Thyroid gland (tissue), 4 donors: ENCODE measurements around the gene FAM193B. TPM values are rescaled to one million over a fixed set of nuclear protein-coding genes. Genes with fewer than 3 reads are reported as not detected.
"Not testable (repeated sequence)": the region's sequence is repeated elsewhere in the genome, so short reads cannot be mapped to it uniquely, and the experiment has no call there.

Source experiments
- DNase-seq, 2 donors: peaks; one replicate each; pipeline ENCODE4 v3.0.0-alpha.2; 2019
- H3K27ac ChIP-seq, 3 donors: fragments of 200-600 bp; sonication (generic); 1 replicate in 2 of 3; 2 replicates in 1 of 3; pipeline ENCODE4 v1.5.1; 2016 to 2019; ENCODE audit warnings: mild to moderate bottlenecking in 1 of 3, moderate library complexity in 1 of 3
- H3K27me3 ChIP-seq: fragments of 200-600 bp; sonication (generic); one replicate; pipeline ENCODE4 v1.5.1; 2019
- H3K36me3 ChIP-seq, 2 donors: fragments of 200-600 bp; sonication (generic); one replicate each; pipeline ENCODE4 v1.5.1; 2016 to 2019
- H3K4me1 ChIP-seq, 2 donors: fragments of 200-600 bp; sonication (generic); one replicate each; pipeline ENCODE4 v1.5.1; 2017 to 2019
- H3K4me3 ChIP-seq, 3 donors: fragments of 200-600 bp; sonication (generic); replicated peaks in 1 of 3; 1 replicate in 2 of 3; 2 replicates in 1 of 3; pipeline ENCODE4 v1.5.1; 2016; ENCODE audit warnings: mild to moderate bottlenecking in 1 of 3
- H3K9me3 ChIP-seq: fragments of 200-600 bp; sonication (generic); one replicate; pipeline ENCODE4 v1.5.1; 2017
- POLR2A ChIP-seq, 2 donors: fragments of 450-650 bp; IDR thresholded peaks; one replicate each; pipeline ENCODE4 v1.6.1; 2017; ENCODE audit warnings: antibody characterized with exemption in 2 of 2, mild to moderate bottlenecking in 2 of 2, moderate library complexity in 1 of 2
- WGBS, 2 donors: methylation state at CpG; one replicate each; pipeline ENCODE4 v1.1.5; 2017; 5-methylcytosine and 5-hydroxymethylcytosine counted together
- intact Hi-C: fragments of 100-400 bp; cut with DNase I; formaldehyde crosslinking; loops from one replicate; pipeline ENCODE4 v1.15.1; 2023
- total RNA-seq, 4 donors: library from RNA; depleted of rRNA; stranded (reverse); fragments of >200 nt; gene quantifications; one replicate each; pipeline ENCODE4 v1.2.3, GENCODE V29; 2016
- TF ChIP-seq, protein P1 (sequence below), 6 experiments: fragments of 200-600 bp in 3 of 6; fragments of 450-650 bp in 3 of 6; sonication (generic) in 3 of 6; IDR thresholded peaks; one replicate each; pipeline ENCODE4 v1.5.1; 2016 to 2019; ENCODE audit warnings: antibody characterized with exemption in 6 of 6, mild to moderate bottlenecking in 2 of 6, inconsistent platforms in 1 of 6, moderate library complexity in 1 of 6

The FAM193B gene
- total RNA-seq, 4 donors from 2014 or later: 38.0 to 54.7 (median 46.6) TPM

DNA sequence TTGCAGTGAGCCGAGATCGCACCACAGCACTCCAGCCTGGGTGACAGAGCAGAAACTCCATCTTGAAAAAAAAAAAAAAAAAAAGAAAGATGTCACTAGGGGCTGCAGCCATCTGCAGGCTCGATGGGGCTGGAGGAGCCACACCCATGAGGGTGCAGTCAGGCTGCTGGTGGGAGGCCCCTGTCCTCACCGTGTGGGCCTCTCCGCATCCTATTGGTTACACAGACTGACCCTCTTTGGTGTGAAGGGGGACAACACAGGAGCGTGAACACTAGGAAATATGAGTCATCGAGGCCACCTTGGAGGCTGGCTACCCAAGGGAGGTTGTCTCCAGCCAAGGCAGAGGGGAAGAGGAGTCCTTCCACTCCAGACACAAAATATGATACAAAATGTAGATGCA, 14.0 kb upstream of the FAM193B start:
- Histone ChIP-seq H3K4me3 (no peak overlapping the region), H3K27ac (no peak overlapping the region), H3K4me1 (no peaks in the 10 kb centered on the region), H3K36me3 (no peaks in the 10 kb centered on the region), H3K9me3 (no peaks in the 10 kb centered on the region), H3K27me3 (no peaks in the 10 kb centered on the region)
- intact Hi-C loops: no loop called here
- WGBS, 2 donors: 74 to 75% methylated on average over 7 of the region's 7 CpGs
- TF ChIP-seq, protein P1, sequence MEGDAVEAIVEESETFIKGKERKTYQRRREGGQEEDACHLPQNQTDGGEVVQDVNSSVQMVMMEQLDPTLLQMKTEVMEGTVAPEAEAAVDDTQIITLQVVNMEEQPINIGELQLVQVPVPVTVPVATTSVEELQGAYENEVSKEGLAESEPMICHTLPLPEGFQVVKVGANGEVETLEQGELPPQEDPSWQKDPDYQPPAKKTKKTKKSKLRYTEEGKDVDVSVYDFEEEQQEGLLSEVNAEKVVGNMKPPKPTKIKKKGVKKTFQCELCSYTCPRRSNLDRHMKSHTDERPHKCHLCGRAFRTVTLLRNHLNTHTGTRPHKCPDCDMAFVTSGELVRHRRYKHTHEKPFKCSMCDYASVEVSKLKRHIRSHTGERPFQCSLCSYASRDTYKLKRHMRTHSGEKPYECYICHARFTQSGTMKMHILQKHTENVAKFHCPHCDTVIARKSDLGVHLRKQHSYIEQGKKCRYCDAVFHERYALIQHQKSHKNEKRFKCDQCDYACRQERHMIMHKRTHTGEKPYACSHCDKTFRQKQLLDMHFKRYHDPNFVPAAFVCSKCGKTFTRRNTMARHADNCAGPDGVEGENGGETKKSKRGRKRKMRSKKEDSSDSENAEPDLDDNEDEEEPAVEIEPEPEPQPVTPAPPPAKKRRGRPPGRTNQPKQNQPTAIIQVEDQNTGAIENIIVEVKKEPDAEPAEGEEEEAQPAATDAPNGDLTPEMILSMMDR (IDR thresholded peaks at IDR 0.05): no peak
- no peak for TF ChIP-seq POLR2A (IDR thresholded peaks at IDR 0.05)
- no peak for DNase-seq

DNA sequence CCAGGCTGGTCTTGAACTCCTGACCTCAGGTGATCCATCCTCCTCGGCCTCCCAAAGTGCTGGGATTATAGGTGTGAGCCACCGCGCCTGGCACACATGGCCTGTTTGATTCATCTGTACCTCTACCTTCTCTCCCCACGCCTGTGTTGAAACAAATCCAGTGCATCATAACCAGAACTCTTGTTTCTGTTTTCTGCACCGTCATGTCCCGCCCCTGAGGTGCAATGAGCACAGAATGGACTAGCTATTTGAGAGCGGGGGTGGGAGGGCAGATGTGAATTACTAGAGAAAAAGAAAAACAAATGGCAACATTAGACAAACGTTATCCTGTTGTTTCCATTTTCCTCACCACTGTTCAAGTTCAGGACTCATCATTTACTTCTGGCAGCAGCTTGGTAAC, 10.7 kb upstream of the FAM193B start:
- Histone ChIP-seq H3K27me3 (no peaks in the 10 kb centered on the region), H3K36me3 (no peaks in the 10 kb centered on the region), H3K4me3 (no peak overlapping the region), H3K9me3 (no peaks in the 10 kb centered on the region), H3K27ac (no peak overlapping the region), H3K4me1 (no peaks in the 10 kb centered on the region)
- intact Hi-C loops: no loop called here
- no peak for DNase-seq
- WGBS, 2 donors: 65 to 78% methylated on average over 8 of the region's 8 CpGs
- TF ChIP-seq POLR2A (IDR thresholded peaks at IDR 0.05): no peak
- TF ChIP-seq, protein P1 (IDR thresholded peaks at IDR 0.05): no peak

DNA sequence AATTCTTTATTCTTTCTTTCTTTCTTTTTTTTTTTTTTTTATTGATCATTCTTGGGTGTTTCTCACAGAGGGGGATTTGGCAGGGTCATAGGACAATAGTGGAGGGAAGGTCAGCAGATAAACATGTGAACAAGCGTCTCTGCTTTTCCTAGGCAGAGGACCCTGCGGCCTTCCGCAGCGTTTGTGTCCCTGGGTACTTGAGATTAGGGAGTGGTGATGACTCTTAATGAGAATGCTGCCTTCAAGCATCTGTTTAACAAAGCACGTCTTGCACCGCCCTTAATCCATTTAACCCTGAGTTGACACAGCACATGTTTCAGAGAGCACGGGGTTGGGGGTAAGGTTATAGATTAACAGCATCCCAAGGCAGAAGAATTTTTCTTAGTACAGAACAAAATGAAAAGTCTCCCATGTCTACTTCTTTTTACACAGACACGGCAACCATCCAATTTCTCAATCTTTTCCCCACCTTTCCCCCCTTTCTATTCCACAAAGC, 5.1 kb upstream of the FAM193B start:
- H3K4me1 ChIP-seq, H3K4me3 ChIP-seq, DNase-seq, H3K36me3 ChIP-seq, H3K27me3 ChIP-seq, H3K9me3 ChIP-seq, H3K27ac ChIP-seq, intact Hi-C loops: not testable (repeated sequence)
- 34 to 37% methylated on average over 8 of the region's 8 CpGs for WGBS, 2 donors

DNA sequence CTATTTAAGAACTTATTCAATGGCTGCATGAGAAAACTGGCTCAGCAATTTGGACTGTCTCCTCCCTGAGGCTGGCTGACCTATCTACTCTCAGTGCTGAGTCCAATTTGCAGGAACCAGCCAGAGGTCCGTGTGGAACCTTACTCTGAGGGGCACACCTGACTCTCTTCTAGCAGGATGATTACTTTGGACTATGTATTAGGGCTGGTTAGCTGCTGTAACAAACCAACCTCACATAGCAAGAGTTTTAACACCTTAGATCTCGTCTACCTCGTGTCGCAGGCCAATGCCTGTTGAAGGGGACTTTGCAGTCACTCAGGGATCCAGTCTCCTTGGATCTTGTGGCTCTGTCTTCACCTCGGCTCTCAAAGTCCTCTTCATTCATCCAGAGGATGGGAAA, 3.4 kb upstream of the FAM193B start:
- 66 to 74% methylated on average over 5 of the region's 5 CpGs for WGBS, 2 donors
- Histone ChIP-seq H3K4me1 (peaks cover 7 to 11% of the 10 kb centered on the region in 2 donors), H3K9me3 (no peaks in the 10 kb centered on the region), H3K36me3 (no peaks in the 10 kb centered on the region), H3K27ac (no peak overlapping the region), H3K27me3 (no peaks in the 10 kb centered on the region), H3K4me3 (no peak overlapping the region)
- no peak for TF ChIP-seq POLR2A (IDR thresholded peaks at IDR 0.05)
- TF ChIP-seq, protein P1 (IDR thresholded peaks at IDR 0.05): no peak
- intact Hi-C loops: no loop called here
- DNase-seq: no peak

DNA sequence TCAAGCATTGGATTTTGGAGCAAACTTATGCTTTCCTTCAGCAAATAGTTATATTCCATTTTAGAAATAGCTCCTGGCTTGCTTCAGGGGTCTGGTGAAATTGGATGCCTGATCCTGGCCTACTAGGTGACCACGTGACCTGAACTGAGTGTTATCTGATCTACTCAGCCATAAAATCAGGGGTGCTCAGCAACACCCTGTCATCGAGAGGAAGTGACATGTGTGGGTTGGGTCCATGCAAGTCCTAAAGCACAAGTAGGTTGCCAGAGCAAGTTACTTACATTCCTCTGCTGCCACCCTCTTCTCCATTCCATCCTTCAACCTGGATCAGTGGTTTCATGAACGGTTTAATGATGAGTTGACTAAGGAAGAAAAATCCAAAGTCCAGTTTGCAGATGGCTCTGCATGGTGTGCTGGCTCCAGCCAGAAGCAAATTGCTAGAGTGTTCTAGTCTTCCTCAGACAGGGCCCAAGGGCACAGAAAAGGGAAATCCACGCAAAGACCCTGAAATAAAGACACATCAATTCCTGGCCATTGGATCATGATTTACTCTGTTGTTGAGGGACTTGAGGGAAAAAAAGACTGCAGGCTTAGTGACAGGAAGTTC, 2.8 kb upstream of the FAM193B start:
- H3K27me3 ChIP-seq: no peaks in the 10 kb centered on the region
- no peaks in the 10 kb centered on the region for H3K36me3 ChIP-seq
- TF ChIP-seq POLR2A (IDR thresholded peaks at IDR 0.05): no peak
- TF ChIP-seq, protein P1 (IDR thresholded peaks at IDR 0.05): no peak
- DNase-seq: no peak
- H3K9me3 ChIP-seq: no peaks in the 10 kb centered on the region
- H3K27ac ChIP-seq: no peak overlapping the region
- no peak overlapping the region for H3K4me3 ChIP-seq
- WGBS, 2 donors: 57 to 60% methylated on average over 4 of the region's 4 CpGs
- intact Hi-C loops: no loop called here
- H3K4me1 ChIP-seq: peaks cover 11 to 13% of the 10 kb centered on the region in 2 donors
